HG03354 (cell line): ENCODE data around the gene FAM13A.
"Not testable (repeated sequence)": the region's sequence is repeated elsewhere in the genome, so short reads cannot be mapped to it uniquely, and the experiment has no call there.

Experiments used
- ATAC-seq: cut with Tn5 transposase; IDR thresholded peaks from one replicate; pipeline ENCODE4 v1.9.1; 2021; ENCODE audit warnings: mild to moderate bottlenecking; ENCODE audit not compliant: unreplicated experiment, poor library complexity, severe bottlenecking

The FAM13A gene

DNA sequence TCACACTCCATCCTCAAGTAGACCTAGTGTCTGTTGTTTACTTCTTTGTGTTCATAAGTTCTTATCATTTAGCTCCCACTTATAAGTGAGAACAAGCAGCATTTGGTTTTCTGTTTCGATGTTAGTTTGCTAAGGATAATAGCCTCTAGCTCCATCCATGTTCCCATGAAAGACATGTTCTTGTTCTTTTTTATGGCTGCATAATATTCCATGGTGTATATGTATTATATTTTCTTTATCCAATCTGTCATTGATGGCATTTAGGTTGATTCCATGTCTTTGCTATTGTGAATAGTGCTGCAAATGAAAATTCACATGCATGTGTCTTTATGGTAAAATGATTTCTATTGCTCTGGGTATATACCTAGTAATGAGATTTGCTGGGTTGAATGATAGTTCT is 51.9 kb downstream of the FAM13A start:
- not testable (repeated sequence) for ATAC-seq

DNA sequence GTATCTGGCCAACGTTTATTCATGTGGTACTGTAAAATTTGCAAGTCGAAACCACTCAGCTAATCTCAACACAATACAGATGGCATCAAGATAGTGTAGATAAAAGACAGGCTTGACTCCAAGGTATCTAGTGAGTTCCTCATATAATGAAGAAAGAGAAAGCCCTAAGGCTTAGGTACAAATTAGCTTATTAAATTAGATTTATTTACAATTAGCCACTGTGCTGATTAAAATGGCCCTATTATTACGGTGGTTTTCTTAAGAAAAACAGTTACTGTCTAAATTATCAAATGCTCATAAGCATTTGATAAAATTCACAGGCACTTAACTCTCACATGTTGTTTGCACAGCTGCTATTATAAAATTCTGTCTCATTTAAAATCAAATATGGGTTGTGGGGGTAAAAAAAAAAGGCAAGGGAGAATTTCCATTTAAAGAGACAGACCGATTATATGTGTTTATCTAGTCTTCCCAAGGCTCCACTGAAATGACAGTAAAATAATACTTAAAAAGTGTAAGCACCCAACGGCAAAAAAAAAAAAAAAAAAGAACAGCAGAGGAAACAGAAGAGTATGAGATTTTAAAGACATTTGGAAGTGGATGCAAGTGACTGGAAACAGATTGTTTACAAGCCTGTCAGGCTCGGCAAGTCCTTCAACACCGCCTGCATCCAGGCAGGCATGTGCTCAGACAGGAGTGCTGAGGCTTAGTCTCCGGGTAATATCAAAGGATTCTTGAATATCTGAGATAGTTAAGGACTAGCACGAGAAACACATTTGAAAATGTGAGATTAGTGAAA is 55.1 kb downstream of the FAM13A start:
- no peak for ATAC-seq

- no peak for ATAC-seq
Observed at GRCh38 chr4:89000844-89001360, 56.1 kb downstream of the FAM13A start.

DNA sequence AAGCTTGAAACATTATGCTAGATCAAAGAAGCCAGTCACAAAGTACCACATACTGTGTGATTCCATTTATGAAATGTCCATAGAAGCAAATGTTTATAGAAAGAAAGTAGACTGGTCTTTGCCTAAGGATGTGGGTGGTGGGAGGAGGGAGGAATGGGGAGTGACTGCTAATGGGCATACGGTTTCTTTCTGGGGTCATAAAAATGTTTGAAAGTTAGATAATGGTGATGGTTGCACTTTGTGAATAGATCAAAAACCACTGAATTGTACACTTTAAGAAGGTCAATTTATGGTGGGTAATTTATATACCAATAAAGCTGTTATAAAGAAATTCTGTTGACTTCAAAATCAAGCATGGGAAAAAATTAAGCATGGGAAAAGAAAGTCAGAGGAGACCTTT is 56.6 kb downstream of the FAM13A start:
- no peak for ATAC-seq

- ATAC-seq, result no peak
Observed at GRCh38 chr4:88999392-88999930, 57.5 kb downstream of the FAM13A start.

- no peak for ATAC-seq
Observed at GRCh38 chr4:88998891-88999290, 58.1 kb downstream of the FAM13A start.

DNA sequence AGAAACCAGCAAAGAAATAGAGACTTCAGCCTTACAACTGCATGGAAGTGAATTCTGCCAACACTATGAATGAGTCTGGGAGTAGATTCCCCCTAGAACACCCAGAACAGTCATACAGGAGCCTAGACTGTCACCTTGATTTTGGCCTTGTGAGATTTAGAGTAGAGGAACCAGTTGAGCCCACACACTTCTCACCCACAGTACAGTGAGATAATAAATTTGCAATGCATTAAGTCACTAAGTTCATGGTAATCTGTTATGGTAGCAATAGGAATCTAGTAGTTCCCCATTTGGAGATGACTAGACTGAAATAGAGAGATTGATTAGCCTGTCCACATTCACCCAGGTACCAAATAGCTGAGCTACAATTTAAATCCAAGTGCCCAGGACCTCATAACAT is 59.0 kb downstream of the FAM13A start:
- no peak for ATAC-seq

GRCh38 chr4:88995874-88996273 is 61.1 kb downstream of the FAM13A start:
- ATAC-seq, result no peak

DNA sequence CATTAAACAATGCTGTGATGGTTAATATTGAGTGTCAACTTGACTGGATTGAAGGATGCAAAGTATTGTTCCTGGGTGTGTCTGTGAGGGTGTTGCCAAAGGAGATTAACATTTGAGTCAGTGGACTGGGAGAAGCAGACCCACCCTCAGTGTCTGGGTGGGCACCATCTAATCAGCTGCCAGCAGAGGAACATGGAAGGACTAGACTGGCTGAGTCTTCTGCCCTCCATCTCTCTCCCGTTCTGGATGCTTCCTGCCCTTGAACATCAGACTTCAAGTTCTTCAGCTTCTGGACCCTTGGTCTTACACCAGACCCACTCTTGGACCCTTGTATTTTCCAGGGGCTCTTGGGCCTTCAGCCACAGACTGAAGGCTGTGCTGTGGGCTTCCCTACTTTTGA is 61.7 kb downstream of the FAM13A start:
- ATAC-seq, result not testable (repeated sequence)

- ATAC-seq, result no peak
Observed at GRCh38 chr4:88993246-88993645, 63.7 kb downstream of the FAM13A start.

GRCh38 chr4:88991746-88992145 is 65.2 kb downstream of the FAM13A start:
- no peak for ATAC-seq

DNA sequence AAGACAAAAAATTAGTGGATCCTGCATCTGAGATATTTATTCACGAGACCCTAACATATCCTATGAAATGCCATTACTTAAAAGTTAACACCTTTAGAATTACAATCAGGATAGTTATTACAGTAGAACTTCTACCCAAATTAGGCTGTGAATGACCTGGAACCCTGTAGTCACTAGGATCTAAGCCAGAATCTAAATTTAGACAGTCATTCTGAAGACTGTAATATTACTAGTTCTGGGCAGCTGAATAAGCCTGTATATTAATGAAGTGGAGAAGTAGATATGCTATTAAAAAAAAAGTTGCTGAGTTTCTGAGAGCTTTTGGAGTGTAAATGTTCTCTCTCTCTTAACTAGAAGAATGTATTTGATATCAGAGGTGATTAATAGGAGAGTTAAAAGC is 67.0 kb downstream of the FAM13A start:
- ATAC-seq, result no peak

DNA sequence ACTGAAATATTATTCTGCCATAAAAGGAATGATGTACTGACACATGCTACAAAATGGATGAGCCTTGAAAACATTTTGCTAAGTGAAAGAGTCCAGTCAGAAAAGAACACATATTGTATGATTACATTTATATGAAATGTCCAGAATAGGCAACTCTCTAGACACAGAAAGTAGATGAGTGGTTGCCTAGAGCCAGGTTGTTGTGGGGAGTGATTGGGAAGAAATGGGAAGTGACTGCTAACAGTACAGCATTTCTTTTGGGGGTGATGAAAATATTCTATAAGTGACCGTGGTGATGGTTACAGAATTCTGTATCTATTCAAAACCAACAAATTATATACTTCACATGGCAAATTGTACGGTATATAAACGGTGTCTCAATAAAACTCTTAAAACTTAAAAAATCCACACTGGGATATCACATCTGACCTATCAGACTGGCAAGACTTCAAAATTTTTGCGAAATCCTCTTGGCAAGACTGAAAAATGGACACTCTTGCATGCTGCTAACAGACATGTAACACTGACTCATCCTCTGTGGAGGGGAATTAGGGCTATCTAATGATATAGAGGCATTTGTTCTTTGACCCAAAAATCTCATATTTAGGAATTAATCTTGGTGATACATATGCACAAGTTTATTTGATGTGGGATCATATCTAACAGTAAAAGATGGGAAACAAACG is 71.8 kb downstream of the FAM13A start:
- no peak for ATAC-seq

DNA sequence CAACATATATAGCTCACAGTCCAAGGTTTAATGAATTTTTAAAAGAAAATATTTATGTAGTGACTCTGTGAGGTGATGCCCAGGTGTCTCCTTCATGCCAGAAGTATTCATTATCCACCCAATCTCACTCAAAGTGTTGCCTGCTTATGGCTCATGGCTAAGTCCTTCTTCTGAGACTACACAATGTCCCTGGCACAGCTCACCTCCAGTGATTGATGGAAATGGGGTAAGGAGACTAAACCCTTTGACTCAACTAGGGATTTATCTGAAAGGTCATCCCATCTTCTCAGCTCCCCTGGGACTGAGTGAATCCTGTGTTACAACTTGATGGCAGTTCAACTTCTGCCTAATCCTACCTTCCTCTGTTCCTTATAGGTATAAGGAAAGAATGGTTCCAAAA is 74.2 kb downstream of the FAM13A start:
- no peak for ATAC-seq

- ATAC-seq, result peak; percentile 90
Observed at GRCh38 chr4:88981993-88982392, 75.0 kb downstream of the FAM13A start.

GRCh38 chr4:88981556-88981955 is 75.4 kb downstream of the FAM13A start:
- peak; percentile 10 for ATAC-seq

GRCh38 chr4:88979276-88979675 is 77.7 kb downstream of the FAM13A start:
- no peak for ATAC-seq

GRCh38 chr4:88976775-88977035 is 80.3 kb downstream of the FAM13A start:
- no peak for ATAC-seq

GRCh38 chr4:88975958-88976774 is 80.8 kb downstream of the FAM13A start:
- no peak for ATAC-seq

- no peak for ATAC-seq
Observed at GRCh38 chr4:88971536-88971935, 85.4 kb downstream of the FAM13A start.
